ENCODE measurements around the gene ACADSB.

Gene ACADSB

DNA sequence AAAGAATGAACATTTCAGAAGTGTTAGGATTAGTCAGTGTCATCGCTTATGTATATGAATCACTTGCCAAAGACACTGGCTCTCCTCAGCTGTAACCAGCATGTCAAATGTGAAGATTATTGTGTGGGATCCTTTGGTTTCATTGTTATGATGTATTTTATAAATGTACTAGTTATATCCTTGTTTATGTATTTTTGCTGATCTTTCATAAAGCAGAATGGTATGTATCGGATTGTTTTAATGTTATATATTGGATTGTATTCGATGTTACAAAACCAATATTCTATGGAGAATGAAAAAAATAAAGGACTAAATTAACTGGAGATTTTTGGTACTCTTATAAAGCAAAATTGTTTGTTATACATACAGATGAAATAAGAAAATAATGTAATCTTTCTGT is 49.2 kb downstream of the ACADSB start:
- DNase-seq (ENCODE audit: low read depth in 1 of 2, low spot score in 1 of 2) = no peak
- H3K27me3 ChIP-seq (ENCODE audit: insufficient read depth, poor library complexity, severe bottlenecking) = no peaks in the 10 kb centered on the region
- no peak overlapping the region for H3K27ac ChIP-seq (replicated peaks)
- no peak overlapping the region for H3K4me3 ChIP-seq (replicated peaks; ENCODE audit: insufficient read depth, low read length)
- TF ChIP-seq, protein P1, sequence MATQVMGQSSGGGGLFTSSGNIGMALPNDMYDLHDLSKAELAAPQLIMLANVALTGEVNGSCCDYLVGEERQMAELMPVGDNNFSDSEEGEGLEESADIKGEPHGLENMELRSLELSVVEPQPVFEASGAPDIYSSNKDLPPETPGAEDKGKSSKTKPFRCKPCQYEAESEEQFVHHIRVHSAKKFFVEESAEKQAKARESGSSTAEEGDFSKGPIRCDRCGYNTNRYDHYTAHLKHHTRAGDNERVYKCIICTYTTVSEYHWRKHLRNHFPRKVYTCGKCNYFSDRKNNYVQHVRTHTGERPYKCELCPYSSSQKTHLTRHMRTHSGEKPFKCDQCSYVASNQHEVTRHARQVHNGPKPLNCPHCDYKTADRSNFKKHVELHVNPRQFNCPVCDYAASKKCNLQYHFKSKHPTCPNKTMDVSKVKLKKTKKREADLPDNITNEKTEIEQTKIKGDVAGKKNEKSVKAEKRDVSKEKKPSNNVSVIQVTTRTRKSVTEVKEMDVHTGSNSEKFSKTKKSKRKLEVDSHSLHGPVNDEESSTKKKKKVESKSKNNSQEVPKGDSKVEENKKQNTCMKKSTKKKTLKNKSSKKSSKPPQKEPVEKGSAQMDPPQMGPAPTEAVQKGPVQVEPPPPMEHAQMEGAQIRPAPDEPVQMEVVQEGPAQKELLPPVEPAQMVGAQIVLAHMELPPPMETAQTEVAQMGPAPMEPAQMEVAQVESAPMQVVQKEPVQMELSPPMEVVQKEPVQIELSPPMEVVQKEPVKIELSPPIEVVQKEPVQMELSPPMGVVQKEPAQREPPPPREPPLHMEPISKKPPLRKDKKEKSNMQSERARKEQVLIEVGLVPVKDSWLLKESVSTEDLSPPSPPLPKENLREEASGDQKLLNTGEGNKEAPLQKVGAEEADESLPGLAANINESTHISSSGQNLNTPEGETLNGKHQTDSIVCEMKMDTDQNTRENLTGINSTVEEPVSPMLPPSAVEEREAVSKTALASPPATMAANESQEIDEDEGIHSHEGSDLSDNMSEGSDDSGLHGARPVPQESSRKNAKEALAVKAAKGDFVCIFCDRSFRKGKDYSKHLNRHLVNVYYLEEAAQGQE (IDR thresholded peaks at IDR 0.05; ENCODE audit: insufficient replicate concordance, low read depth) = no peak
- no peak for TF ChIP-seq GABPA (IDR thresholded peaks at IDR 0.05; ENCODE audit: low read depth)

DNA sequence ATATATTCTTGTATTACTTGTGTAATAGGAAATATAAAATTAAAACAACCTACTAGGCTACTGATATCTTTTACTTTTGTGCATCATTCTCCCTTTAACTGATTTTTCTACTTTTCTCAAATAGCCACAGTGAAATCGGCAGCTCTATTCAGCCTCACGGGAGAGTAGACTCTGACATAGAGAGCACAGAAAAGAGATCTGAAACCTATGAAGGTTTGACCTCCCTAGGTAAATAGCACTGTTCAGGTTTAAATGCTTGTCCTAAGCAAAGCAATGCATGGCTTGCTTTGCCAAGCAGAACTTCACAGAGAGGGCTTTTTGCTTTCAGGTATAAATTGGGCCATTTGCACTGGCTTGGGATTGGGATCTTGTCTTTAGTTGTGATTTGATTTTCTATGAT is 53.1 kb downstream of the ACADSB start:
- H3K27ac ChIP-seq (replicated peaks) = no peak overlapping the region
- no peak overlapping the region for H3K4me3 ChIP-seq (replicated peaks; ENCODE audit: insufficient read depth, low read length)
- H3K27me3 ChIP-seq (ENCODE audit: insufficient read depth, poor library complexity, severe bottlenecking) = peaks cover 2% of the 10 kb centered on the region
- TF ChIP-seq, protein P2, sequence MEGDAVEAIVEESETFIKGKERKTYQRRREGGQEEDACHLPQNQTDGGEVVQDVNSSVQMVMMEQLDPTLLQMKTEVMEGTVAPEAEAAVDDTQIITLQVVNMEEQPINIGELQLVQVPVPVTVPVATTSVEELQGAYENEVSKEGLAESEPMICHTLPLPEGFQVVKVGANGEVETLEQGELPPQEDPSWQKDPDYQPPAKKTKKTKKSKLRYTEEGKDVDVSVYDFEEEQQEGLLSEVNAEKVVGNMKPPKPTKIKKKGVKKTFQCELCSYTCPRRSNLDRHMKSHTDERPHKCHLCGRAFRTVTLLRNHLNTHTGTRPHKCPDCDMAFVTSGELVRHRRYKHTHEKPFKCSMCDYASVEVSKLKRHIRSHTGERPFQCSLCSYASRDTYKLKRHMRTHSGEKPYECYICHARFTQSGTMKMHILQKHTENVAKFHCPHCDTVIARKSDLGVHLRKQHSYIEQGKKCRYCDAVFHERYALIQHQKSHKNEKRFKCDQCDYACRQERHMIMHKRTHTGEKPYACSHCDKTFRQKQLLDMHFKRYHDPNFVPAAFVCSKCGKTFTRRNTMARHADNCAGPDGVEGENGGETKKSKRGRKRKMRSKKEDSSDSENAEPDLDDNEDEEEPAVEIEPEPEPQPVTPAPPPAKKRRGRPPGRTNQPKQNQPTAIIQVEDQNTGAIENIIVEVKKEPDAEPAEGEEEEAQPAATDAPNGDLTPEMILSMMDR (IDR thresholded peaks at IDR 0.05; ENCODE audit: insufficient read depth, low read length) = no peak
- TF ChIP-seq SPI1 (IDR thresholded peaks at IDR 0.05; ENCODE audit: borderline replicate concordance, low read depth) (no peak), GABPA (IDR thresholded peaks at IDR 0.05; ENCODE audit: low read depth) (no peak), POLR2AphosphoS5 (IDR thresholded peaks at IDR 0.05; ENCODE audit: low read depth) (no peak)
- TF ChIP-seq, protein P1 (IDR thresholded peaks at IDR 0.05; ENCODE audit: insufficient replicate concordance, low read depth) = no peak
- no peak for DNase-seq (ENCODE audit: low read depth in 1 of 2, low spot score in 1 of 2)

DNA sequence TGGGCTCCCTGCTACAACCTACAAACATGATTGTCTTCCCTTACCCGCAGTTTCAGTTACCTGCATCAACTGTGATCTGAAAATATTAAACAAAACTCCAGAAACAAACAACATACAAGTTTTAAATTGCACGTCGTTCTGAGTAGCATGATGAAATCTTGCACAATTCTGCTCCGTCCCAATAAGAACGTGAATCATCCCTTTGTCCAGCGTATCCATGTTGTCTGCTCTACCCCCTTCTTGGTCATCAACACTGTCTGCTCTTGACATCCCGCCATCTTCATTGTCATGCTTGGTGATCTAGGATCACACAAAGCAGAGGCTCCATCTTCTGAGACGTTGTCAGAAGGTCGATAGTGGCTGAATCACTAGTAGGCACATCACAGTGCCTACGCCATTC is 53.9 kb downstream of the ACADSB start:
- no peak for DNase-seq (ENCODE audit: low read depth in 1 of 2, low spot score in 1 of 2)
- peaks cover 2% of the 10 kb centered on the region for H3K27me3 ChIP-seq (ENCODE audit: insufficient read depth, poor library complexity, severe bottlenecking)
- H3K4me3 ChIP-seq (replicated peaks; ENCODE audit: insufficient read depth, low read length) = no peak overlapping the region
- no peak for TF ChIP-seq POLR2AphosphoS5 (IDR thresholded peaks at IDR 0.05; ENCODE audit: low read depth)
- TF ChIP-seq GABPA (IDR thresholded peaks at IDR 0.05; ENCODE audit: low read depth) = no peak
- TF ChIP-seq, protein P1 (IDR thresholded peaks at IDR 0.05; ENCODE audit: insufficient replicate concordance, low read depth) = no peak
- no peak for TF ChIP-seq SPI1 (IDR thresholded peaks at IDR 0.05; ENCODE audit: borderline replicate concordance, low read depth)
- TF ChIP-seq, protein P2 (IDR thresholded peaks at IDR 0.05; ENCODE audit: insufficient read depth, low read length) = no peak
- H3K27ac ChIP-seq (replicated peaks) = no peak overlapping the region

Data from HL-60 (cell line).